C4-2B (cell line): ENCODE data around the gene KRTAP2-2.

Experiments
- H3K27ac ChIP-seq: fragments of 450-650 bp; 2 replicates; pipeline ENCODE4 v1.5.1; 2017
- CTCF ChIP-seq: fragments of 450-650 bp; conservative IDR thresholded peaks from 2 replicates; pipeline ENCODE4 v1.5.1; 2017; ENCODE audit warnings: mild to moderate bottlenecking
- ZFX ChIP-seq: fragments of 450-650 bp; IDR thresholded peaks from 2 replicates; pipeline ENCODE4 v1.6.1; 2017

The KRTAP2-2 gene

GRCh38 chr17:41015454-41015853 is 39.6 kb downstream of the KRTAP2-2 start:
- TF ChIP-seq CTCF, result no peak
- TF ChIP-seq ZFX, result no peak
- no peak overlapping the region for H3K27ac ChIP-seq

- H3K27ac ChIP-seq, result no peak overlapping the region
- TF ChIP-seq CTCF (no peak), ZFX (no peak)
These were observed 41.4 kb downstream of the KRTAP2-2 start for GRCh38 chr17:41013606-41014005.

GRCh38 chr17:41013181-41013580 is 41.8 kb downstream of the KRTAP2-2 start:
- no peak for TF ChIP-seq CTCF
- TF ChIP-seq ZFX, result no peak
- no peak overlapping the region for H3K27ac ChIP-seq

- H3K27ac ChIP-seq, result no peak overlapping the region
- no peak for TF ChIP-seq ZFX
- no peak for TF ChIP-seq CTCF
These were observed 42.5 kb downstream of the KRTAP2-2 start for GRCh38 chr17:41012326-41013120.

- TF ChIP-seq ZFX, result no peak
- TF ChIP-seq CTCF, result no peak
- no peak overlapping the region for H3K27ac ChIP-seq
These were observed 44.6 kb downstream of the KRTAP2-2 start for GRCh38 chr17:41010441-41010840.

- no peak overlapping the region for H3K27ac ChIP-seq
- no peak for TF ChIP-seq ZFX
- TF ChIP-seq CTCF, result no peak
These were observed 45.1 kb downstream of the KRTAP2-2 start for GRCh38 chr17:41009936-41010335.

GRCh38 chr17:41009301-41009760 is 45.7 kb downstream of the KRTAP2-2 start:
- TF ChIP-seq CTCF (no peak), ZFX (no peak)
- no peak overlapping the region for H3K27ac ChIP-seq
